ENCODE data around the gene SLC10A7.
"Not testable (repeated sequence)": the region's sequence is repeated elsewhere in the genome, so short reads cannot be mapped to it uniquely, and the experiment has no call there.

SLC10A7 gene

GRCh38 chr4:146437778-146438177 lies 84.0 kb downstream of the SLC10A7 start:
- DNase-seq, result no peak

DNA sequence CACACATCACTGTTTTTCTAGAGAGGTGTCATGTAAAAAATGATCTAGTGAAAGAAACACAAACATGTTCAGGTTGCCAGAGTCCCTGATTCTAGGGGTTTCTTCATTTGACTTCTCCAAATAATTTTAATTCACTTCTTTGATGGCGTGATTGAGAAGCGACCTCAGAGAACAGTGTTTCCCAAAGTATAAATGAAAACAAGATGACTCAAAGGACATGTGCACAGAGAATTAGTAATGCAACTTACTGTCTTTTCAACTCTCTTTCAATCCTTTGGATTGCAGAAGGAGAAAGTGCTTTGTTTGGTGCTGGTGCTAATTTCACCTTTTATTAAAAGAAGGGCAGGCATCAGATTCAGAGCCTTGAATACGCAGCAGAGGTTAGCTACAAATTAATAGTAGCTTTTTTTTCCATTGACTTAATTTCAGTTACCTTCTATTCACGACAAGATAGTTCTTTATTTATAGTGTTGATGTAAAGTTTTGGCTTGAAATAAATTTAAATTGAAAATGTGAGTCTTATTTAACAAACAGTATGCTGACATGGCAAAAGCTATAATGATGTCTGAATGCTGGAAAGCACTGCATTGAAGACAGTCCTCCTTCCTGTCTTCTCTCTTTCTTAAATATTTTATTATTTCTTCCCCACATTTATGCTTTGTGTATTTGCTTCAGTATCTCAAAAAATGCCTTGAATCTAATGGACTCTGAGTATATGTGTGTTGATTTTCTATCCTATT lies 85.1 kb downstream of the SLC10A7 start:
- no peak for DNase-seq

DNA sequence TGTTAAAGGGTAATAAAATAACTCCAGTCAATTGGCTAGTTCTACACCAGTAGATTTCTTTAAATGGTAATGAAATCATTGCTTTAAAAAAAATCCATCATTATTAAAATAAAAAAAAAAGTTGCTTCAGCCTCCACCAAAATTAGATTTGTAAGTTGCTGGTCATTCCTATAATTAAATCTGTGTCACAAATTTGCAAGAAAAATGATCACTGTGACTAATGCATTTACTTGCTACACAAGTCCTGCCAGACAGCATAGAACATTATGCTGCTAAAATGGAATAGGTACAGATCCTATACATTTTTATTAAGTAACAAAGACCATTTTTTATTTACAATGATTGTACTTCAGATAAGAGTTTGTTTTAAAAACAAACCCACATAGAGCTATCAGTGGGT lies 85.8 kb downstream of the SLC10A7 start:
- DNase-seq, result no peak

DNA sequence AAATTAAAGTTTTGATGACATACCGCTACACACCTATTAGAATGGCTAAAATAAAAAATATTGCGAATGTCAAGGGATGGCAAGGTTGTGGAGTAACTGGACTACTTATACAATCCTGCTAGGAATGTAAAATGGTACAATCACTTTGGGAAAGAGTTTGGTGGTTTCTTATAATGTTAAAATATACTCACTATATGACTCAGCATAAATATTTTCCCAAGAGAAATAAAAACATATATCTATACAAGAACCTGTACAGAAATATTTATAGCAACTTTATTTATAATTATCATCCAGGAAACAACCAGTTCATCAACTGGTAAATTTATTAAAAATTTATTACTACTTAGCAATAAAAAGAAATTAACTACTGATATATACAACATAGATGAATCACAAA lies 89.7 kb downstream of the SLC10A7 start:
- no peak for DNase-seq

GRCh38 chr4:146428298-146428697 lies 93.4 kb downstream of the SLC10A7 start:
- no peak for DNase-seq

DNA sequence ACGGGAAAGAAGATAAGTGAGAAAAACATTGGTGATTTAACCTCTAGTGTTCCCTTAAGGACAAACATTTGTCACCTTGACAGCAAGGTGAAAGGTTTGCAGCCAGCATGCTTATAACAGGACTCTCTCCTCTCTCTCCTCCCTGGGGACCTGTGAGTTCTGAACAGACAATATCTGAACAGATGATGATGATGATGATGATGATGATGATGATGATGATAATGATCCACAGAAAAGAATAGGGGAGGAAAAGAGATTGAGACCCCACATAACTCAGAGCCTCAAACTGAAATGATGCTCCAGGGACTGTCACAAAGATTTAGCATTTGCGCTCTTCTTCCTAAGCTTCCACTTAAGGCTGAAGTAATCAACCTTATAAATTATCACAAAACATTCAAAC lies 103.9 kb downstream of the SLC10A7 start:
- no peak for DNase-seq

GRCh38 chr4:146415829-146416228 lies 105.9 kb downstream of the SLC10A7 start:
- no peak for DNase-seq

GRCh38 chr4:146407669-146408084 lies 114.1 kb downstream of the SLC10A7 start:
- DNase-seq, result no peak

DNA sequence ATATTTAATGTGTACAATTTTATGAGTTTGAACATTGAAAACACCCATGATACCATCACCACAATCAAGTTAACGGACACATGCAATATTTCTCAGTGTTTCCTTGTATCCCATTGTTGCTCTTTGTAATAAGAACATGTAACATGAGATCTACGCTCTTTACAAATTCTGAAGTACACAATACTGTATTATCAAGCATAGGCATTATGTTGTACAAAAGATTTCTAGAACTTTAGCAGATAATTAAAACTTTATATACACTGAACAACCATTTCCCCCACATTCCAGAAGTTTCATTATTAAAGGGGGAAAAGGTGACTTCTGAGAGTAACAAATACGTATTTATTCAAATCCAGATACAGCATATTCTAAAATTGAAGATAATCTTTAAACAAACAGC lies 114.5 kb downstream of the SLC10A7 start:
- no peak for DNase-seq

- no peak for DNase-seq
Measured at GRCh38 chr4:146401274-146401673, 120.5 kb downstream of the SLC10A7 start.

GRCh38 chr4:146398896-146399445 lies 122.8 kb downstream of the SLC10A7 start:
- DNase-seq, result no peak

DNA sequence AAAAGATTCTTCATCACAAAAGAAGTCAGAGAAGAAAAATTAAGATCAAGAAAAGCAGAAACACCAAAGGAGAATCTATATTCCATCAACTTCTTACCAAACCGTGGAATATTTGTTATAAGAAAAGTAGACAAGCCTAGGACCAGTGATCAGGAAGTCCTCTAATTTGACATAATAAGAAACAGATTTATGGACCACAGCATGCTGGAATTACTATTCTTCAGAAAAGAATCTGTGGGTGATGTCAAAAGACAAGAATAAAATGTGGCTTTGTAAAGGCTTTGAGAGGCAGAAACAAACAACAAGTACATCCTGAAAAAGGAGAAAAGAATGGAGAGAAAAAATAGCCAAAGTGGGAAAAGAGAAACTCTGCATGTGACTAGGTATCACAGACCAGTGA lies 123.3 kb downstream of the SLC10A7 start:
- DNase-seq, result no peak

DNA sequence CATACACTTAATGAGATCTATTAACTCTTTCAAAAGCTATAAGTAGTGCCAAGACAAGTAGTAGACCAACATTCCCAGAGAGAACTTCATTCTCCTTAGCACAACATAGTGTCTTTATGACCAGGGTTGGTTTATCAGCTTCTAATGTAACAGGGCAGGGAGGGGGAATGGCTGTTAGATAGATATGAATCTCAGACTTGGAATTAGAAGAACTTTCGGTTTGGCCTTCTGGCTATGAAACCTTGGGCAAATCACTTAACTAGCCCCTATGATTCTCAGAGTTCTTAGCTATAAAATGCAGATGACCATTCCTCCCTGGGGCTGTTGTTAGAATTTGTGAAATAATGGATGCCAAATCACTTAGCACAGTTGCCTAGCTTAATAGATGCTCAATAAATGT lies 132.2 kb downstream of the SLC10A7 start:
- DNase-seq, result no peak

DNA sequence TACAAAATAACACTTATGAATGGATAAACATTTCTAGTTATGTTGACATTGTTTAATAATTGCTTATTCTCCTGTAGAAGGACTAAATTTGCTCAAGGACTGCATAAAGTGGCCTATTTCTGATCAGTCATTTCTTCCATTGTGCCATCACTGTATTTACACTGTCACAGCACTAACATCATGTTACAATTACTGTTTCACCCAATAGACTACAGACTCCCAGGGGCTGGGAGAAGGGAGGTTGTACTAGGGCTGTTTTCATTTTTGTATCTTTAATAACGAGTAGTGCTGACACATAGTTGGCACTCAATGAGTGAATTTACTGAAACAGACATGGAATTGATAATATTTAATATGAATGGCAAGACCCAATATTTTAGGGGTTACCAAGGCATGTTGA lies 139.5 kb downstream of the SLC10A7 start:
- DNase-seq, result no peak

DNA sequence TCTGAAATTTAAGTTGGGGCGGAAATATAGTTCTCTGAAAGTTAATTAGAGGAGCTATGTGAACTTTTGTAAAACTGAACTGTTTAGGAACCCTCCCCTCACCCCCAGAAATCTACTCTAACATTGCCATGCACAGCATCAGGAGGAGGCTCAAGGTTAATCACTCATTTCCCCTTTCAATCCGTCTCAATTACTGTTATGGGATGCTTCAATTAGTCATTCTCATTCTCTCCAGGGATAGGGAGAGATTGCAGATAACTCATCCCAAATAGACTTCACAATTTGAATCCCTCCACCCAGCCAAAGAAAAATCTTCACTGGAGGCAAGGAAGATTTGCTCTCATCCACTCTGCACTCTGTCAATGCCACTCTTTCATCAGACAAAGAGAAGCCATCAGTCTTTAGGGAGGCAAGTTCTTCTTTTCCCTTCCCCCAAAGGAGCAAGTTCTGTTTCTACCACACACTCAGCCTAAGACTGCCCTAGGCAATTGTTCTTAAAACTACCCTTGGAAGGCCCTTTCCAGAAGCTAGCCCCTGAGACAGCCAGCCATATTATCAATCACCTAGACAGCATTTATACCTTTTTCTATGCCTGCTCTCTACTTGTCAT lies 140.4 kb downstream of the SLC10A7 start:
- DNase-seq, result no peak

DNA sequence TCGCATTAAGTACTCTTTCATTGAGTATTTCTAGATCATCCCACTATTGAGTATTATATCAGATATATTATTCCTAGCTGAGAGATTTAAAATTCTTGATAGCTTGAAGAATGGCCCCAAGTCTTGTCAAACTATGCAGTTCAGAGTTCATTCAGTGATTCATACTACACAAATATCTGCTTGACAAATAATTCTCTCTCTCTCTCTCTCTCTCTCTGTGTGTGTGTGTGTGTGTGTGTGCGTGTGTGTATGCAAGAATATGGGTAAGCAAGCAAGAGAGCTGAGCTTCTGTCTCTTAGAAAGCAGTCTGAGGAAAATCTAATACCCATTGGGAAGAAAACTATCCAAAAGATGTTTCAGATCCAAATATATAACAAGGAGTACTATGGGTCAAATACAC lies 142.0 kb downstream of the SLC10A7 start:
- no peak for DNase-seq

DNA sequence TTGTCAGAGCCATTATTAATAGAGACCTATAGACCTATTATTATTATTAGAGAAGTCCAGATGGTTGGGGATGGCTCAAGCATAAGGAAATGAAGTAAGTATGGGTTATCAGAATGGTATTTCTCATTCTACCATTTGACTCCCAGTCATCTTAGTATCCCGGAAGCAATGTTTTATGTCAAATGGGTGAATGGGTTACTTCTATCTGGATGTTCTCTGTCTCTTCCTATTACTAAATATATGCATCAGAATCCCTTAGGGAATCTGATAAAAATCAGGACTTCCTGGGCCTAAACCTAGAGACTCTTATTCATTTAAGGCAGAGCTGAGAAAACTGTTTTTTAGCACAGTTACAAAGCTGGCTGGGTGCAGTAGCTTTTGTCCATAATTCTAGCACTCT lies 149.9 kb downstream of the SLC10A7 start:
- DNase-seq, result no peak

DNA sequence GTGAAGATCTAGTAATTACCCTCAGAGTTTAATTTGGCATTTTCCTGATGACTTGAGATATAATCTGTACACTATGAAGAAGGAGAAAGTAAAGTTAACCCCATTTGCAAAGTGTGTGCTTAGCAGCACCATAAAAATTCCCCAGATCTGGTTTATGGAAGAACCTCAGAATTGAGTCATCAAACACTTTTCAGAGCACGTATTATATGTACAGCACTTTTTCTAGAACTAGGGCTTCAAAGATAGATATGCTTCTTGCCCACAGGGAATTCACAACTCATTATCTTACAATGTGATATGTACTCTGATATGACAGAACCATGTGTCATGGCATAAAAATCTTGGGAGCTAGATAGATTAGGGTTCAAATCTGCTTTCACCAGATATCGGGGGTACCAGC lies 150.9 kb downstream of the SLC10A7 start:
- no peak for DNase-seq

- no peak for DNase-seq
Measured at GRCh38 chr4:146369446-146369845, 152.3 kb downstream of the SLC10A7 start.

GRCh38 chr4:146368209-146368608 lies 153.5 kb downstream of the SLC10A7 start:
- no peak for DNase-seq

DNA sequence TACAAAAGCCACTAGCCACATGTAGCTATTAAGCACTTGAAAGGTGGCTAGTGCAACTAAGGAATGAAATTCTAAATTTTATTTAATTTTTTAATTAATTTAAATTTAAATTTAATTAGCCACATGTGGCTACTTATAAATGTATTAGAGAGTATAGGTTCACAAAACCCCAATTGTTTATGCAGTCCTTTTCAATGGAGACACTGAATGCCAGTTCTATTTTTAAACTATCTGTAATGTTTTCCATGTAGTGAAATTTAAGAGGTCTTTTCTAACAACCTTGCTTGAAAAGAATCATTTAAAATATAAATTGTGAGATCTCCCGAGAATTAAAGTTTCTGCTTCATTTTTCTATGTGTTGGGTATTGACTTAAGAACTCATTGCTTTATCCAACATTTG lies 154.4 kb downstream of the SLC10A7 start:
- DNase-seq, result no peak

DNA sequence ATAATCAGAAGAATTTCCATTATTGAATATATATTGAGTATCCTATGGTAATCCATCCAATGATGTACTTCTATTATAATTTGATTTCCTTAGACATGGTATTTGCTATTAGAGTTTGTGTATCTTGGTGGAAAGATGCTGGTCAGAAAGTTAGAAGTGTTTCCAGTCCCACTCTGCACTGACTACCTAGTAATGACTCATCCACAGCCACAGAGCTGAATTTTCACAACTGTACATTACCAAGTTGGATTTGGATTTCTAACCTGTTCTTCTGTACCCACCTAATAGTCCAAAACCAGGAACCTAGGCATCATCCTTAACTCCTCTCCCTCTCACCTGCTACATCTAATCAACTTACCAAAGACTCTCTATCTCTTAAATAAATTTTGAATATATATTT lies 162.0 kb downstream of the SLC10A7 start:
- DNase-seq, result no peak

DNA sequence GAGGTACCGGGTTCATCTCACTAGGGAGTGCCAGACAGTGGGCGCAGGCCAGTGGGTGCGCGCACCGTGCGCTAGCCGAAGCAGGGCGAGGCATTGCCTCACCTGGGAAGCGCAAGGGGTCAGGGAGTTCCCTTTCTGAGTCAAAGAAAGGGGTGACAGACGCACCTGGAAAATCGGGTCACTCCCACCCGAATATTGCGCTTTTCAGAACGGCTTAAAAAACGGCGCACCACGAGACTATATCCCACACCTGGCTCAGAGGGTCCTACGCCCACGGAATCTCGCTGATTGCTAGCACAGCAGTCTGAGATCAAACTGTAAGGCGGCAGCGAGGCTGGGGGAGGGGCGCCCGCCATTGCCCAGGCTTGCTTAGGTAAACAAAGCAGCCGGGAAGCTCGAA lies 171.6 kb downstream of the SLC10A7 start:
- DNase-seq, result not testable (repeated sequence)

DNA sequence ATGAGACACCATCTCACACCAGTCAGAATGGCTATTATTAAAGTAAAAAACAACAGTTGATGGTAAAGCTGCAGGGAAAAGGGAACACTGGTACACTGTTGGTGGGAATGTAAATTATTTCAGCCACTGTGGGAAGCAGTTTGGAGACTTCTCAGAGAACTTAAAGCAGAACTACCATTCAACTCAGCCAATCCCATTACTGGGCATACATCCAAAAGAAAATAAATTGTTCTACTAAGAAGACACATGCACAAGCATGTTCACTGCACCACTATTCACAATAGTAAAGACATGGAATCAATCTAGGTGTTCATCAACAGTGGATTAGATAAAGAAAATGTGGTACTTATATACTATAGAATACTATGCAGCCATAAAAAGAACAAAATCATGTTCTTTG lies 172.4 kb downstream of the SLC10A7 start:
- no peak for DNase-seq

DNA sequence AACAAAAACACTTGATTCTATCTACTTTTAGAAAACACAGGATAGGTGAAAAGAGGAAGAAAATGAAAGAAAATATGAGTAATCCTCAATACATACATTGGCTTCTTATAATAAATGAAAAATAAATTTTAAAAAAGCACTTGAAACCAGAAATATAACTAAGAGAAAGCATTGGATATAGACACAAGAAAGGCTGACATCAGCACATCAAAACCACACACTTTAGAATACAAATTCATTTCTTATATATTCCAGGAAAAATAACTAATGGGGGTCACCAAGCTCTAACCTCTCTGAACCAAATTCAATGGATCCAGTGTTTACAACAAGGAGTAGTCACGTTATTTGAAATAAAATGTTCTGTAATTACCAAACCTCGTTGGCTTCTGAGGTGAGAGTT lies 173.9 kb downstream of the SLC10A7 start:
- no peak for DNase-seq

Measured in activated CD8-positive, alpha-beta memory T cell treated with anti-CD3 and anti-CD28 coated beads, Interleukin-2, amount 50 U/mL, for 4 hours (primary cell).